AG20443 (cell line): ENCODE results near the gene NEB.
A peak's percentile ranks its signal among the peaks of the same experiment; 100 is the strongest.

Experiments used
- DNase-seq: peaks from one replicate; pipeline ENCODE4 v3.0.0; 2012; ENCODE audit warnings: low spot score, mixed read lengths

NEB gene

DNA sequence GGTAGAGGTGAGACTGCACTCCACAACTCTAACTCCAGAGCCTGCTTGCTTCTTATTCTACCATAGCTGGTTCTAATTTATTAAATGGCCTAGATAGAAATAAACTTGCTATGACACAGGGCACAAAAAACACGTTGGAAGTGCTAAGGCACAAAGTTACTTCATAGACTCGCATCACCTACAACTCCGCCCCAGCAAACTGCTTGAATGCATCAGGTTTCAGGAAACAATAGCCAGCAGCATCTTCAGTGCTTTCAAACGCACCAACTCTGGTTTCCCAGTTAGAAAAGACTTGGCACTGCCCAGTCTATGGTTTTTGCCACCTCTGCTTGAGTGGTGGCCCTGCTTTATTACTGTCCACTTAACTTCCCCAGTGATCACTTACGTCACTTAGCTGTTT is 182.0 kb downstream of the NEB start:
- DNase-seq = no peak

GRCh38 chr2:151551556-151551955 is 182.7 kb downstream of the NEB start:
- DNase-seq = no peak

DNA sequence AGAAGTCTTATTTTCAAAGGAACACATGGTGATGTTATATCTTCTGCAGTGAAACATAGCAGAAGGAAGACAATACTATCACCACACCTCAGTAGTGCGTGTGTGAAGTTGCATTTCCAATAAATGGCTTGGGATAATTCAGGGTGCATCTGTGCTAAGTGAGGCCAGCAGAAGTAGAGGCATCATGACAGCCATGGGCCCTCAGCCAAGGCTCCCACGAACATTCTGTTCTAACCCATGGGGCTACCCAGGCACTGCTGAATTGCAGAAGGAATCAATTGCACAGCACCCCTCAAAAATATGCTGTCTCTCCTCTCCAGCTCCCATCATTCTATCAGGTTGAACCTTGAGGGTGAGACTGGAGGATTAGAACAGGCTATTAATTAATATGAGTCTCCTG is 185.1 kb downstream of the NEB start:
- no peak for DNase-seq

DNA sequence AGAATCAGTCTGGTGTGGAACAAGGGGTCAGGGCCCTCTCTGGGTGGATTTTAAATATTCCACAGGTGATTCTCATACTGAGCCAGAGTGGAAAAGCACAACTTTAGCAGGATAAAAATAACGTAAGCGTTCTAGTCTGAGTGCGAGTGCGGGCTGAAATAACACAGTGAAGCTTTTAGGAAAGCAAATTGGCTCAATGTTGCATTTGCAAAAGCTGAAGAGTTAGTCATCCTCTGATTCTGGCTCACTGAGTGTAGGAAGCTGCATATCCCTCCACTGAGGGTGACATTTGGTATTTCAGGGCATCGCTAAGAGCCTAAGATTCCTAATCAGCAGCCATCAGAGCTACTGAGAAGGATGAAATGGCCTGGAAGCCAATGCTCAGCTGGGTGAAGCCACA is 189.8 kb downstream of the NEB start:
- peak; percentile 49 for DNase-seq

GRCh38 chr2:151543876-151544275 is 190.4 kb downstream of the NEB start:
- DNase-seq = peak; percentile 37

GRCh38 chr2:151534001-151534400 is 200.3 kb downstream of the NEB start:
- no peak for DNase-seq

DNA sequence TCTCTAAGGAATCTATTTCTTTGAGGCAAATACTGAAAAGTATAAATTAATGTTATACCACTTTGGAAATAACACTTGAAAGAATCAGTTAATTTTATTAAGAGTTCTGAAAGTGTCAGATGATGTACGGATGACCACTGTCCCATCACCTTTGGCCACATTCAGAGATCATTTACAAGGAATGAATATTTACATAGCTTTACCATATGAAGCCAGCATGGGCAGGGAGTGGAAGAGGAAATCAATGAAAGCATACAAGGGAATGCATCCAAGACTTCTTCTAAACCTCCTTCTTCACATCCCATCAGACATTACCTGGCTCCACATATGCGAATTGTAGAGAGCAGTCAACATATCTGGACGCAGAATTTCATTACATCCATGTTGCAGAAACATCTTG is 201.1 kb downstream of the NEB start:
- no peak for DNase-seq

GRCh38 chr2:151526572-151527090 is 207.6 kb downstream of the NEB start:
- no peak for DNase-seq

- no peak for DNase-seq
Measured at GRCh38 chr2:151525821-151526373, 208.4 kb downstream of the NEB start.

DNA sequence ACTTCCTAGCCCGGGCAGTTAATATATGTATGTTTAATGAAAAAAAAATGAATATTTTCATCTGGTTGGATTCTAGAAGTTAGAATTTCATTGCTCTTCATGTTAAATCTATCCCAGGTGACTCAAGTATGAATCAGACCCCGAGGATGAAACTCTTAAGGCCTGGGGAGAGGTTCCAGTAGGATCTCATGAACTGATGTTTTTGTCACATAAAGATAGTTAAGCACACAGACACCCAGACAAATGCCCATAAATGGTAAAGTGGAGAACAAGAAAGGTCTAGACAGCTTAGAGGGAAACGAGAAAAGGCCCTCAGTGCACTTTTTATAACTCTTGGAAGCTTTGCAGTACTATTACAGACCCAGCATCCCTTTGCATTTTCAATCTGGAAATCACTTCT is 210.4 kb downstream of the NEB start:
- DNase-seq = no peak

DNA sequence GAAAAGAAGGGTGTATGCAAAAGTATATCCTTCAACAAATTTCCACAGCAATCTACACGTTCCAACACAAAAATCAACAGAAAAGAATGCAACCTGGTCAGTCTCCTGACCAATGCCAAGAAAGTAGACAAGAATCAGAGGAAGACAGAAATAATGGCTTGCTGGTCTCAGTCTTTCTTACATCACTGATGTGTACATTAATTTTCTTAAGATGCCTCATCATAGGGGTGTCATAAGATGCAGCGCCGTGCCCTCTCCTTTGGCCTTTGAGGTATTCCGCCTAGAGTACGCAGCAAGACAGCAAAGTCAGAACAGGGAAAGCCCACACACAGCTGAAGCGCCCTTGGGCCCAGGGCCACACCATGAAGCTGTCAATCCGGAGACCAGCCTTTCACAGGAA is 211.7 kb downstream of the NEB start:
- DNase-seq = no peak

- no peak for DNase-seq
Measured at GRCh38 chr2:151520976-151521375, 213.3 kb downstream of the NEB start.

DNA sequence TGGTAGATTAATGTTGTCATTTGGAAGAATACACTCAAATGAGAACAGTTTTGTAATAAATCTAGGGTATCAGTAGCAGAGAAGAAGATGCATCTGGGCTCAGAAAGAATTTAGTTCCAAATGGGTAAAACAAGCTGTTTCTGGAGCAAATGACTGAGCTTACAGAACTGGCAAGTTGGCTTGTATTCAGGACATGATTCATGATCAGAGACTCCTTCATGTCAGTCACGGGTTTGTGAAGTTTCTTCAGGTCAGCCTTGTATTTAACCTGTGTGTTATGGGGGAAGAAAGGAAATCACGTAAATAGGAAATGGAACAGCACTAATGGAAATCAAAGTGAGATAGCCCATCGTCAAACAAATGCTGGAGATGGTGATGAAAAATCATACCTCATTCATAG is 215.5 kb downstream of the NEB start:
- no peak for DNase-seq

GRCh38 chr2:151508519-151508918 is 225.8 kb downstream of the NEB start:
- no peak for DNase-seq

- no peak for DNase-seq
Measured at GRCh38 chr2:151506170-151506569, 228.1 kb downstream of the NEB start.

GRCh38 chr2:151498178-151498577 is 236.1 kb downstream of the NEB start:
- no peak for DNase-seq

GRCh38 chr2:151491496-151491895 is 242.8 kb downstream of the NEB start:
- DNase-seq = no peak

- DNase-seq = no peak
Measured at GRCh38 chr2:151490276-151490675, 244.0 kb downstream of the NEB start.

DNA sequence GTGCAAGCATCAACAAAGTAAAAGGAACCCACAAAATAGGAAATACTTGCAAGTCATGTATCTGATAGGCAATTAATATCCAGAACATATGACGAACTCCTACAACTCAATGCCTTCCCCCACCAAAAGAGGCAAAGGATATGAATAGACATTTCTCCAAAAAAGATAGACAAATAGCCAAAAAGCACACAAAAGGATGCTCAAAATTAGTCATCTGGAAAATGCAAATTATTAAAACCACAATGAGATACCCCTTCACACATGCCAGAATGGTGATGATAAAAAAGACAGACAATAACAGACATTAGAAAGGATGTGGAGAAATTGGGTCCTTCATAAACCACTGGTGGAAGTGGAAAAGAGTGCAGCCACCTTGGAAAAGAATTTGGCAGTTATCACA is 248.2 kb downstream of the NEB start:
- DNase-seq = no peak

- DNase-seq = no peak
Measured at GRCh38 chr2:151484100-151484499, 250.2 kb downstream of the NEB start.

DNA sequence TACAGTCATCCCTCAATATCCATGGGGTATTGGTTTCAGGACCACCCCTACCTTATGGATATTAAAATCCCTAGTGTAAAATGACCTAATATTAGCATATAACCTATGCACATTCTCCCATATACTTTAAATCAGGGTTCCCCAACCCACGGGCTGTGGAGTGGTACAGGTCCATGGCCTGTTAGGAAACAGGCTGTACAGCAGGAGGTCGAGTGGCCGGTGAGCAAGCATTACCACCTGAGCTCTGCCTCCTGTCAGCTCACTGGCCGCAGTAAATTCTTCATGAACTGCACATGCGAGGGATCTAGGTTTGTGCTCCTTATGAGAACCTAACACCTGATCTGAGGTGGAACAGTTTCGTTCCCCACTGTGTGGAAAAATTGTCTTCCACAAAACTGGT is 250.7 kb downstream of the NEB start:
- no peak for DNase-seq

- no peak for DNase-seq
Measured at GRCh38 chr2:151482171-151482725, 252.0 kb downstream of the NEB start.

DNA sequence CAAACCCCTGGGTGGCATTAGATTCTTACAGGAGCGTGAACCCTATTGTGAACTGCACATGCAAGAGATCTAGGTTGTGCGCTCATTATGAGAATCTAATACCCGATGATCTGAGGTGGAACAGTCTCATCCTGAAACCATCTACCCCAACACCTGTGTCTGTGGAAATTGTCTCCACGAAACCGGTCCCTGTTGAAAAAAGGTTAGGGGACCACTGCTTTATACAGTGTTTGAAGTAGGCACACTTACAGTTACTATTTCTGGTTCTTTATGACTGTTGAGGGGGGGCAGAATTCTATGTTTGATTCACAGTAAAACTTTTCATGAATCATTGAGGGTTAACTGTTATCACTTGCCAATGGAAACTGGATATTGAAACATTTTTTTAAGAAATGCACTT is 252.5 kb downstream of the NEB start:
- no peak for DNase-seq

- DNase-seq = no peak
Measured at GRCh38 chr2:151478011-151478410, 256.3 kb downstream of the NEB start.
